H1 (cell line): Measurements from ENCODE around the gene RNF224. TPM values are rescaled to one million over a fixed set of nuclear protein-coding genes. Genes with fewer than 3 reads are reported as not detected.

ENCODE experiments used
- CTCF ChIA-PET: fragments of 300-600 bp; sonication (Branson Sonifier 250); formaldehyde crosslinking; loops from one replicate; lab custom pipeline; 2021; ENCODE audit not compliant: partially characterized antibody; lab: Charles Lee
- POLR2A ChIA-PET: fragments of 300-600 bp; sonication (Branson Sonifier 250); formaldehyde crosslinking; loops from one replicate; lab custom pipeline; 2021; ENCODE audit warnings: inconsistent platforms; ENCODE audit not compliant: partially characterized antibody; lab: Charles Lee
- DNase-seq, 2 experiments: peaks; one replicate each; pipeline versions ENCODE4 v3.0.0 to v3.0.0-alpha.2; 2010 to 2022; ENCODE audit warnings: low spot score in 2 of 2, low read depth in 1 of 2, mixed read lengths in 1 of 2
- FAIRE-seq: peaks from 2 replicates; lab custom pipeline; 2011; peaks lifted over from hg19 to GRCh38; lab: Jason Lieb, UNC
- H2AFZ ChIP-seq: 2 replicates; pipeline ENCODE4 v1.8.1; 2012; ENCODE audit warnings: low read length, inconsistent platforms
- H2AK5ac ChIP-seq: 2 replicates; pipeline ENCODE4 v1.6.1; 2013; ENCODE audit warnings: low read depth, low read length
- H2BK120ac ChIP-seq: replicated peaks from 2 replicates; pipeline ENCODE3; 2013; ENCODE audit warnings: low read depth, low read length, inconsistent platforms
- H2BK12ac ChIP-seq: 2 replicates; pipeline ENCODE4 v1.6.1; 2013; ENCODE audit warnings: low read depth, low read length
- H2BK15ac ChIP-seq: 2 replicates; pipeline ENCODE4 v1.6.1; 2013; ENCODE audit warnings: low read length
- H2BK20ac ChIP-seq: 2 replicates; pipeline ENCODE4 v1.6.1; 2013; ENCODE audit warnings: low read length
- H2BK5ac ChIP-seq: 2 replicates; pipeline ENCODE4 v1.6.1; 2013; ENCODE audit warnings: low read depth, low read length
- H3K14ac ChIP-seq: 2 replicates; pipeline ENCODE4 v1.6.1; 2013; ENCODE audit warnings: inconsistent platforms; ENCODE audit not compliant: insufficient read length
- H3K18ac ChIP-seq: 2 replicates; pipeline ENCODE4 v1.6.1; 2013; ENCODE audit warnings: low read length; ENCODE audit errors: extremely low read depth
- H3K23ac ChIP-seq: 2 replicates; pipeline ENCODE4 v1.6.1; 2013; ENCODE audit warnings: inconsistent platforms; ENCODE audit not compliant: insufficient read length
- H3K23me2 ChIP-seq: 2 replicates; pipeline ENCODE4 v1.6.1; 2013; ENCODE audit warnings: low read depth, low read length
- H3K27ac ChIP-seq: 2 replicates; pipeline ENCODE4 v1.6.1; 2011; ENCODE audit warnings: low read depth, low read length, inconsistent platforms
- H3K27me3 ChIP-seq, 4 experiments: replicated peaks in 1 of 4; 1 replicate in 1 of 4; 2 replicates in 3 of 4; pipeline versions ENCODE4 v1.6.1 to v1.8.1; 2011 to 2013; ENCODE audit warnings: low read length in 3 of 4, mild to moderate bottlenecking in 3 of 4, inconsistent platforms in 2 of 4, mixed read lengths in 2 of 4, moderate library complexity in 1 of 4; ENCODE audit not compliant: control insufficient read depth in 3 of 4, insufficient read depth in 3 of 4; ENCODE audit errors: extremely low read depth in 1 of 4
- H3K36me3 ChIP-seq, 4 experiments: 2 replicates each; pipeline versions ENCODE4 v1.6.1 to v1.8.1; 2011 to 2013; ENCODE audit warnings: mild to moderate bottlenecking in 4 of 4, low read length in 3 of 4, moderate library complexity in 2 of 4, control low read depth in 1 of 4, inconsistent platforms in 1 of 4; ENCODE audit not compliant: insufficient read depth in 4 of 4, control insufficient read depth in 2 of 4
- H3K4ac ChIP-seq: replicated peaks from 2 replicates; pipeline ENCODE3; 2013; ENCODE audit warnings: low read length, low read depth, mixed read lengths, inconsistent platforms; ENCODE audit not compliant: insufficient read length
- H3K4me1 ChIP-seq, 4 experiments: replicated peaks in 1 of 4; 1 replicate in 1 of 4; 2 replicates in 3 of 4; pipeline versions ENCODE4 v1.6.1 to v1.8.1; 2011 to 2013; ENCODE audit warnings: low read length in 3 of 4, inconsistent platforms in 2 of 4, mixed read lengths in 1 of 4; ENCODE audit not compliant: insufficient read depth in 4 of 4, control insufficient read depth in 3 of 4
- H3K4me2 ChIP-seq, 2 experiments: 2 replicates each; pipeline versions ENCODE4 v1.6.1 to v1.8.1; 2011 to 2013; ENCODE audit warnings: low read depth in 2 of 2, low read length in 2 of 2, control low read depth in 1 of 2, inconsistent platforms in 1 of 2, mild to moderate bottlenecking in 1 of 2; ENCODE audit not compliant: insufficient read depth in 1 of 2
- H3K4me3 ChIP-seq, 4 experiments: fragments of 200-600, 300-600 bp in 1 of 4; sonication (generic), shearing (Covaris generic), sonication (Bioruptor Twin) in 1 of 4; 2 replicates each; pipeline versions ENCODE4 v1.5.1 to v1.8.1; 2011 to 2016; ENCODE audit warnings: low read length in 4 of 4, low read depth in 3 of 4, control low read depth in 2 of 4, inconsistent platforms in 2 of 4, mild to moderate bottlenecking in 2 of 4, mixed read lengths in 1 of 4, moderate library complexity in 1 of 4; ENCODE audit not compliant: insufficient read depth in 2 of 4; ENCODE audit errors: extremely low read depth in 1 of 4
- H3K56ac ChIP-seq: replicated peaks from 2 replicates; pipeline ENCODE3; 2013; ENCODE audit warnings: low read depth, mild to moderate bottlenecking, mixed read lengths, low read length, inconsistent platforms; ENCODE audit not compliant: insufficient read length
- H3K79me1 ChIP-seq: 2 replicates; pipeline ENCODE4 v1.6.1; 2013; ENCODE audit warnings: low read depth, low read length, control low read depth
- H3K79me2 ChIP-seq, 2 experiments: 2 replicates each; pipeline versions ENCODE4 v1.6.1 to v1.8.1; 2012 to 2013; ENCODE audit warnings: low read length in 2 of 2, mild to moderate bottlenecking in 2 of 2, inconsistent platforms in 1 of 2; ENCODE audit not compliant: insufficient read depth in 2 of 2, control insufficient read depth in 1 of 2
- H3K9ac ChIP-seq, 4 experiments: replicated peaks in 1 of 4; 1 replicate in 1 of 4; 2 replicates in 3 of 4; pipeline versions ENCODE4 v1.6.1 to v1.8.1; 2011 to 2013; ENCODE audit warnings: low read depth in 3 of 4, low read length in 3 of 4, control low read depth in 2 of 4, mild to moderate bottlenecking in 2 of 4, moderate library complexity in 2 of 4, inconsistent platforms in 1 of 4; ENCODE audit errors: extremely low read depth in 1 of 4
- H3K9me3 ChIP-seq, 2 experiments: 2 replicates each; pipeline versions ENCODE4 v1.6.1 to v1.8.1; 2012 to 2013; ENCODE audit warnings: mild to moderate bottlenecking in 2 of 2, moderate library complexity in 2 of 2, control low read depth in 1 of 2, inconsistent platforms in 1 of 2, low read depth in 1 of 2, low read length in 1 of 2, mixed read lengths in 1 of 2; ENCODE audit not compliant: insufficient read depth in 2 of 2
- H4K20me1 ChIP-seq, 2 experiments: replicated peaks in 1 of 2; 2 replicates each; pipeline versions ENCODE3 to v1.8.1; 2011 to 2013; ENCODE audit warnings: inconsistent platforms in 2 of 2, low read length in 2 of 2, mild to moderate bottlenecking in 1 of 2; ENCODE audit not compliant: insufficient read depth in 2 of 2, control insufficient read depth in 1 of 2
- H4K5ac ChIP-seq: 2 replicates; pipeline ENCODE4 v1.6.1; 2013; ENCODE audit warnings: low read length, low read depth, mixed read lengths, inconsistent platforms; ENCODE audit not compliant: insufficient read length
- H4K8ac ChIP-seq: 2 replicates; pipeline ENCODE4 v1.8.0; 2013; ENCODE audit warnings: mild to moderate bottlenecking, moderate library complexity, low read length, inconsistent platforms; ENCODE audit not compliant: insufficient read depth; ENCODE audit errors: extremely low read depth
- H4K91ac ChIP-seq: replicated peaks from 2 replicates; pipeline ENCODE3; 2013; ENCODE audit warnings: low read length, mixed read lengths, inconsistent platforms; ENCODE audit not compliant: insufficient read length
- BRCA1 ChIP-seq: IDR thresholded peaks from 2 replicates; pipeline ENCODE4 v1.6.1; 2012; ENCODE audit warnings: low read depth, low read length, improper control_type of control experiment
- EZH2 ChIP-seq: fragments of 200-600 bp; sonication (generic); IDR thresholded peaks from 2 replicates; pipeline ENCODE4 v1.7.1; 2012; ENCODE audit warnings: low read depth, mild to moderate bottlenecking, moderate library complexity, low read length, inconsistent platforms; ENCODE audit not compliant: severe bottlenecking
- FOSL1 ChIP-seq: IDR thresholded peaks from 2 replicates; pipeline ENCODE4 v1.6.1; 2011; ENCODE audit warnings: mild to moderate bottlenecking, low read depth, low read length, moderate library complexity; ENCODE audit not compliant: insufficient read depth
- KDM4A ChIP-seq: IDR thresholded peaks from one replicate; pipeline ENCODE4 v1.7.1; 2012; ENCODE audit warnings: low read depth, mild to moderate bottlenecking, moderate library complexity, low read length, inconsistent platforms; ENCODE audit not compliant: severe bottlenecking
- RNF2 ChIP-seq: fragments of 200-900, 300-1000 bp; sonication (generic); IDR thresholded peaks from 2 replicates; pipeline ENCODE4 v1.7.1; 2016; ENCODE audit warnings: borderline replicate concordance, low read depth, mild to moderate bottlenecking, antibody characterized with exemption, low read length; ENCODE audit not compliant: poor library complexity, severe bottlenecking; ENCODE audit errors: missing control alignments
- SIRT6 ChIP-seq: IDR thresholded peaks from one replicate; pipeline ENCODE4 v1.7.1; 2012; ENCODE audit warnings: low read length, inconsistent platforms
- SIX5 ChIP-seq: IDR thresholded peaks from 2 replicates; pipeline ENCODE4 v1.6.1; 2011; ENCODE audit warnings: mild to moderate bottlenecking, low read depth, low read length
- SP1 ChIP-seq: IDR thresholded peaks from 2 replicates; pipeline ENCODE4 v1.6.1; 2011; ENCODE audit warnings: low read depth, low read length
- SUZ12 ChIP-seq: fragments of 200-600 bp; sonication (generic); IDR thresholded peaks from 2 replicates; pipeline ENCODE4 v1.6.1; 2012; ENCODE audit warnings: mild to moderate bottlenecking, inconsistent platforms, low read length, moderate library complexity, mixed read lengths
- TAF1 ChIP-seq: IDR thresholded peaks from 2 replicates; pipeline ENCODE4 v1.6.1; 2011; ENCODE audit warnings: mild to moderate bottlenecking, low read depth, low read length
- TEAD4 ChIP-seq: IDR thresholded peaks from 2 replicates; pipeline ENCODE4 v1.6.1; 2012; ENCODE audit warnings: low read depth, low read length, inconsistent platforms, mixed read lengths
- WGBS, 2 experiments: shearing (Covaris generic) in 1 of 2; methylation state at CpG; one replicate each; pipeline versions ENCODE4 v1.1.6 to v1.1.7; 2013 to 2015; ENCODE audit warnings: low lambda C conversion rate in 2 of 2, mixed read lengths in 2 of 2, inconsistent platforms in 1 of 2, low coverage in 1 of 2, missing lambda C conversion rate in 1 of 2; ENCODE audit not compliant: insufficient replicate concordance in 2 of 2, insufficient coverage in 1 of 2, insufficient read length in 1 of 2; ENCODE audit errors: extremely low coverage in 1 of 2, missing lambda C conversion rate in 1 of 2; 5-methylcytosine and 5-hydroxymethylcytosine counted together
- polyA plus RNA-seq, 7 experiments: library from polyadenylated mRNA; depleted of rRNA in 3 of 7; stranded (reverse) in 5 of 7; unstranded in 2 of 7; fragments of >200 nt in 5 of 7; fragments of 200-250 nt in 2 of 7; gene quantifications; 1 replicate in 5 of 7; 2 replicates in 1 of 7; 4 replicates in 1 of 7; pipeline versions ENCODE4 v1.2.1 to v1.2.3, GENCODE V29; 2011 to 2013; ENCODE audit warnings: missing spikeins in 2 of 7, mixed read lengths in 2 of 7
- total RNA-seq: library from RNA; stranded (reverse); fragmentation: NEBNext Ultra II Directional; extraction: Animal tissue kit (Norgen Biotek cat#: 25700); gene quantifications from 2 replicates; pipeline ENCODE4 v1.2.1, GENCODE V29; 2021
- TF ChIP-seq, protein P1 (sequence below): IDR thresholded peaks from 2 replicates; pipeline ENCODE4 v1.6.1; 2012; ENCODE audit warnings: inconsistent platforms

The RNF224 gene
- total and polyA plus RNA-seq, 2 of the 8 experiments (the other 6 are each of a cell fraction or from before 2014, with no cell fraction given) = 0.24 TPM; not detected in 1

DNA sequence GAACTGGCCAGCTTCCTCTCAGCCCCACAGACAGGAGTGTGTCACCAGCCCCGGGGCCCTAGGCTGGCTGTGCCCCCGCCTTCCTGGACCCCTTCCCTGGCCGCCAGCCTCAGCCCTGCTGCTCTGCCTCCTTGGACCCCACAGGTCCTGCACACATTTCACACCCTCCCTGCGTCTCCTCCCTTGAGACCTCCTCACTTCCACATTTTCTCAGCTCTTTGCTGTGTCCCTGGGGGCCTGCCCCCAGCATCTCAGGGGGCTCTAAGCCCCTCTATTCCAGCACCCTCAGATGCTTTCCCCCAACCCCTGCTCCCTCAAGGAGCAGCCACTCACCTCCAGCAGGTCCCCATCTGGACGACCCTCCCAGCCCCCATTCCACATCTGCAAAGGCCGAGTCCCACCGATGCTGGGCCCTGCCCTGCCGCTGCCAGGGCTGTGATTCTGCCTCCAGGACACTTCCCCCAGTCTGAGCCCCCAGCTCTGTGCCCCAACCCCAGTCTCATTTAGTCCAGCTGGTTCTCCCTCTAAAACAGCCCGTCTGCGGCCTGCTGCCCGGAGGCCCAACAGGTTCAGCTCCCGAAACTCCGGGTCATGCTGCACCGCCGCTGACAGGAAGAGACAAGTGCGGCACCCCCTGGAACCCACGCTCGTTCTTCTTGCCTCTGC is 7.6 kb downstream of the RNF224 start:
- Histone ChIP-seq H3K23ac (no peak overlapping the region), H3K4me1 (peaks cover 0 to 12% (median 8%) of the 10 kb centered on the region in 4 experiments; a peak in 6 of 7 replicates), H3K4ac (no peak overlapping the region), H2BK5ac (no peak overlapping the region), H4K20me1 (peaks cover 6 to 8% of the 10 kb centered on the region in 2 experiments), H2BK120ac (no peak overlapping the region), H3K9me3 (no peaks in the 10 kb centered on the region), H3K18ac (no peak overlapping the region), H2AK5ac (no peak overlapping the region), H3K14ac (no peak overlapping the region), H3K36me3 (no peaks in the 10 kb centered on the region), H2BK12ac (no peak overlapping the region), H3K56ac (no peak overlapping the region), H3K27me3 (no peaks in the 10 kb centered on the region), H3K4me3 (no peak overlapping the region), H3K4me2 (no peak overlapping the region), H3K79me1 (no peaks in the 10 kb centered on the region), H2BK15ac (no peak overlapping the region), H3K9ac (no peak overlapping the region), H4K8ac (no peak overlapping the region), H2AFZ (no peak overlapping the region), H2BK20ac (no peak overlapping the region), H3K79me2 (peaks cover 0 to 7% of the 10 kb centered on the region in 2 experiments; a peak in 1 of 4 replicates), H4K5ac (no peak overlapping the region), H3K27ac (no peak overlapping the region), H4K91ac (peak overlapping the region; percentile 54), H3K23me2 (no peaks in the 10 kb centered on the region)
- ChIA-PET CTCF (interaction anchor here (0.6 to 20.2 kb wide), 20 partner anchors 9 to 412 kb away, joined by 3 to 204 read pairs (median 5); partner anchors contain the start of genes ANAPC2, CYSRT1, LRRC26 and NDOR1), POLR2A (interaction anchor here (1.0 to 69.9 kb wide), 3 partner anchors 0 to 72 kb away, joined by 3 to 1462 read pairs (median 1462); partner anchors contain the start of genes CYSRT1, NDOR1, NELFB and RNF208)
- no peak for FAIRE-seq
- WGBS, 2 experiments = 84% methylated on average over 17 of the region's 18 CpGs; no CpG with 5 or more reads in 1 of the 2 experiments
- DNase-seq = no peak
- TF ChIP-seq EZH2 (no peak), SIRT6 (no peak), RNF2 (no peak), TAF1 (no peak), KDM4A (no peak), SIX5 (no peak), TEAD4 (no peak), SUZ12 (no peak), FOSL1 (no peak), BRCA1 (no peak), SP1 (no peak)
- TF ChIP-seq, protein P1, sequence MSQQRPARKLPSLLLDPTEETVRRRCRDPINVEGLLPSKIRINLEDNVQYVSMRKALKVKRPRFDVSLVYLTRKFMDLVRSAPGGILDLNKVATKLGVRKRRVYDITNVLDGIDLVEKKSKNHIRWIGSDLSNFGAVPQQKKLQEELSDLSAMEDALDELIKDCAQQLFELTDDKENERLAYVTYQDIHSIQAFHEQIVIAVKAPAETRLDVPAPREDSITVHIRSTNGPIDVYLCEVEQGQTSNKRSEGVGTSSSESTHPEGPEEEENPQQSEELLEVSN = no peak
